GM19372 (cell line): Measurements from ENCODE around the gene ROR1.
A peak's percentile ranks its signal among the peaks of the same experiment; 100 is the strongest.

Experiments used
- ATAC-seq: cut with Tn5 transposase; IDR thresholded peaks from one replicate; pipeline ENCODE4 v1.9.1; 2021; ENCODE audit warnings: mild to moderate bottlenecking, low read depth, moderate library complexity; ENCODE audit not compliant: unreplicated experiment

ROR1 gene

DNA sequence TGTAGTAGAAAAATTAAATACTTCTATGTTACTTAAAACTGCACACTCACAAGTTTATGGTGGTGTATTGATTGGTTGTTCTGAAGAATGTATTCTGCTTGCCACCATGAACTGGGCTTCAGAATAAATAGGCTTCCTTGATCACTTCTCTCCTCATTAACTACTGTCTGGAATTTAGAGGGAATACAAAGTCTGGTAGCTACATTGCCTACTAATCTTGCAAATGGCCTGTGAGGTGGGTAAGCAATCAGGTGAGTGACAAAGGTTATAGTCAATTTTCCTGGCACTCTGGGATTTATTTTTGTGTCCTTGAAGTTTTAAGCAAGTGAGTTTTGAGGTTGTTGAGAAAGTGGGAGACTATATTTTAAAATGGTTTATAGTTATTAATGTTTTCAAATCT lies 101.8 kb downstream of the ROR1 start:
- no peak for ATAC-seq

- no peak for ATAC-seq
These were observed 103.4 kb downstream of the ROR1 start for GRCh38 chr1:63877021-63877767.

DNA sequence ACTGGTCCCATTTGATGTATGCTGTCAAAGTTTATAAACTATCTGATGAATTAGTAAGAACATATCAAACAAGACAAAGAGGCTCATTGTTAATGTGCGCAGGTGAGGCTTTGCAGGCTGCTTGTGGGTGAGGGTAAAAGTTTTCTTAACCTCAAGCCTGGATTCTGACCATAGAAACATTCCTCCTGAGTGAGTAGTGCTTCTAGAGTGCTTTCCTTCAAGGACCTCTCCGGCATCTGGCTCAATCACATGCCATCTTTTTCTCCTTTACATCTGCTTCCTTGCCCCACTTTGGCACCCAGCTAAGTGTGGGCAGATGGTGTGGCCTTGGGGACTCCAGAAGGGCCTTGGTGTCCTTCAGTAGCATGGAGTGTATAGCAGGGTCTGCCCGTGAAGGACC lies 104.0 kb downstream of the ROR1 start:
- no peak for ATAC-seq

DNA sequence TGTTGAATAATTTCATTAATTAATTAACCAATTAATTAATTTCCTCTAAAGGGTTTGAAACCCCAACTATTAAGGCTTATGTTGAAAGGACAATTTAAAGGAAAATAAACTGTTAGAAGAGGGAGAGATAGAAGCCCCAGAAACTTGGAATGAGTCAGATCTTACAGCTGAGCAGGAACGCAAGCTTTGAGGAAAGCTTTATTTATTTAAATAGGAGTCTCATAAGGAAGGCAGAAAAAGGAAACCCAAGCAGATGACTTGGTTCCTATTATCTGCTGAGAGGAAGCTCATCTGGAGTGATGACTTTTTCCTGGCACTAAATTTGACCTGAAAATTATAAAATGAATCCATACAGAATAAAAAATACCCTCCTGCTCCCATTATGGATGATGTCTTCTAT lies 105.1 kb downstream of the ROR1 start:
- no peak for ATAC-seq

- no peak for ATAC-seq
These were observed 107.2 kb downstream of the ROR1 start for GRCh38 chr1:63880958-63881576.

DNA sequence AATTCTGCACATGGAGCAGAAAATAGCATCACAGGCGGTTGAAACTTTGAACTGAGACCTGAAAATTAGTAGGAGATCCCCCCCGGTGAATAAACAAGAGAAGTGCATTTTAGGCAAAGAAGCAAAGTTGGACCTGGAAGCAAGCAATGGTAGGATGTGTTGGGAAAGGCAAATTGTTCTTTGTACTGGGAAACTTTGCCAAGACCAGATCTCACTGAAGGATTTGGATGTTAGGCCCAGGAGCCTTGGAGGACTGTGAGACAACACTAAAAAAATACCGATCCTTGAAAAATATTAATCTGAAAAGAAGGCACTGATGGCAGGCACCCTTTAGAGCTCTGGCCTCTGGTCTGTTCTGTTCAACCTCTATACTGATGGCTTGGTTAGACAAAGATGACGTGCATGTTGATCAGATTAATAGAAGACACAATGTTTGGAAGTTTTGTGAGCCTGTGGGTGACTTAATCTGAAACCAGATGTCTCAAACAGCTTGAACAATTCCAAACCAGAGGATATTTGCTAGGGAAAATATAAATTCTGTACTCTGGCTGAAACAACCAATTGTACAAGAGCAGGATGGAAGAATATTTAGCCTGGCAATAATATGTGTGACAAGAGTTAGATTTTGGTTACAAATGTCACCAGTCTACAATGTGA lies 108.4 kb downstream of the ROR1 start:
- no peak for ATAC-seq

GRCh38 chr1:63883494-63884235 lies 109.8 kb downstream of the ROR1 start:
- ATAC-seq: no peak

GRCh38 chr1:63884486-63884885 lies 110.7 kb downstream of the ROR1 start:
- ATAC-seq: no peak

DNA sequence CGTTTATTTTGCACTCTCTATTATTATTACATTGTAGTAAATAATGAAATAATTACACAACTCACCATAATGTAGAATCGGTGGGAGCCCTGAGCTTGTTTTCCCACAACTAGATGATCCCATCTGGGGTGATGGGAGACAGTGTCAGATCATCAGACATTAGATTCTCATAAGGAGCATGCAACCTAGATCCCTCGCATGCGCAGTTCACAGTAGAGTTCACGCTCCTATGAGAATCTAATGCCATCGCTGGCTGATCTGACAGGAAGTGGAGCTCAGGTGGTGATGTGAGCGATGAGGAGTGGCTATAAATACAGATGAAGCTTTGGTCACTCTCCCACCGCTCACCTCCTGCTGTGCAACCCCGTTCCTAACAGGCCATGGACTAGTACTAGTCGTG lies 112.1 kb downstream of the ROR1 start:
- no peak for ATAC-seq

DNA sequence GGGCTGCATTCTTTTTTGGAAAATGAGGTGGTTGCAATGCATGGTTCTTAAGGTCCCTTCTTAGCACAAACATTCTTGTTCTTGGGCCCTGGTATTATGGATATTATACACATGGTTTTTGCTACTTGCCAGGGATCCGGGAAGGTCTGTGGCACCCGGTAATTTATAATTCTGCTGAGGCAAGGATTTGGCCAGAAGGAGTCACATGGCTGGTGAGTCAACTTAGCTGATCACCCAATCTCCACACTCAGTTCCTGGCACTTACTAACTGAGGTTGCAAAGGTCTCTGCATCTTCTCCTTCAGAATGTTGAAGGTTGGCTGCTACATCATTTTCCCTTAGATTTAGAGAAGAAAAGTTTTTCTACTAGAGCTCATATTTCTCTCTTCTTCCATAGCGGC lies 112.5 kb downstream of the ROR1 start:
- no peak for ATAC-seq

GRCh38 chr1:63887809-63888208 lies 114.0 kb downstream of the ROR1 start:
- no peak for ATAC-seq

- ATAC-seq: no peak
These were observed 115.2 kb downstream of the ROR1 start for GRCh38 chr1:63888984-63889383.

- no peak for ATAC-seq
These were observed 116.7 kb downstream of the ROR1 start for GRCh38 chr1:63890468-63890867.

- ATAC-seq: no peak
These were observed 117.4 kb downstream of the ROR1 start for GRCh38 chr1:63891060-63891690.

DNA sequence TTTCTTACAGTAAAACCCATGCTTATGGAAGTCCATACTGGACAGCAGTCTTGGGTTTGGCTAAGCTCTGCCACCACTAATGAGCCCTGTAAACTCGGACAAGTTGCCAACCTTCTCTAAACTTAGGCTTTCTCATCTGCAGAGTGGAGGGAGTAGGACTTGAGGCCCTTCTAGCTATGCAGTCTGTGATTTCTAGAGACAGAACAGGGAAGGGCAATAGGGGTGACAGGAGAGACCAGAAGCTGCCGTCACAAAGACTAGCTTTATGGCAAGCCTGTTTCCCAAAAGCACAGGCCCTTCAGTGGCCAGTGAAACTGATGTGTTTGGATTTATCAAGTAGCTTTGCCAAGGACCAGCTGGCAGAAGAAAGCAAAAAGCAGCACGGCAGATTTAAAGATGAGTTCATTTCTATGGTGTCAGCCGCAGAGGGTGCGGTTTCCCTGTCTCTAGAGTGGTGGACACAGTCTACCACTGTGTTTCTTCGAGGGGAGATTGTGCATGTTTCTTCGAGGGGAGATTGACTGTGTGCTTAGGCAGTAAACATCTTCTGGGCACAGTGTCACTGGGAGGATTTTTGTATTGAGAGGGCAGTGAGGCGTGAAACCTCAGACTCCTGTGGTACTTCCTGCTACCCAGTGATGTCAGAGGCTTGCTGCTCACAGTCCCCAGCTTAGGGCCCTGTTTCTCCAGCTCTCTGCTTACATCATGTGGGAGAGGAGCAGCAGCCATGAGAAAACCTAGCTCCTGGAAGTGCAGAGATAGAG lies 119.0 kb downstream of the ROR1 start:
- peak; percentile 98 for ATAC-seq

GRCh38 chr1:63893976-63894375 lies 120.2 kb downstream of the ROR1 start:
- ATAC-seq: no peak

DNA sequence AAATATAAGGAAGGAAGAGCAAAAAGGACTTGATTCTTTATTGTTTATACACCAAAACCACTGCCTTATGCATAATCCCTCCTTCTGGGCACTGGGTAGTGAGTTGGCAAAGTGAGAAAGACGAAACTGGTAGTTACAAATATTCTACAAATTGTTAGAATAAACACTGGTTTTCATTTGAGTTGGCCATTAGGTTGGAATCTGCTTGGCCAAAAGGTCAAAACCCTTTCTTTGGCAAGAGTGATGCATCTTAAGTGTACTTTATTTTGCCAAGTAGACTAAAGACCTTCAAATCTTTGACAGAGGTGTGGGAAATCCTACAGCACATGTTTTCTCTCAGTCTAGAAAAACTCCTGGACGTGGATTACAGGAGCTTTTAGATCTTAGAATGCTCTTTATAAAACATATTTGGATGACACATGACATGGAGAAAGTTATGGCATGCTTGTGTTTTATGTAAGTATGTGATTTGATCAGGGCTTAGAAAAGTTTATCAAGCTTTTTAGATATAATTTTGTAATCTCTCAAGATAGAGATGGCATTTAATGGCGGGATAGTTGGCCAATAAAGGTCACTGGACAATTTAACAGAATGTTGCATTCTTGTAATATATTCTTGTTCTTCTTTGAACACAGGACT lies 120.9 kb downstream of the ROR1 start:
- no peak for ATAC-seq

DNA sequence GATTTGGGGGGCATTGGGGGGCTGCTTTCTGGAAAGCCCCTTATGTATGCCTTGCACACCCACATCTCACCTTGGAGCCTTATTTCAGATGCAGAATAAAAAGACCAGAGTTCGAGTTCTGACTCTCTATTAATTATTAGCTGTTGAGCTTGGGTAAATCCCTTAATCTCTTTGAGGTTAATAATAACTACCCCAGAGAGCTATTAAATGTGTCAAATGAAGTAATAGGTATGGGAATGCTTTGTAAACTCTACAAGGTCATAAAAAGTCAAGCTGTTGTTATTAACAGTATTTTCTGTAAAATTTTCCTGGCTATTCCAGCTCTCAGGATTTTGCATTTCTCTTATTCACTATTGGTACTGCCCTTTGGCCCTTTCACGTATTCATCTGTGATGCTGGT lies 122.9 kb downstream of the ROR1 start:
- no peak for ATAC-seq

- no peak for ATAC-seq
These were observed 124.8 kb downstream of the ROR1 start for GRCh38 chr1:63898428-63899196.
